HG03064 (cell line): ENCODE results near the gene ANXA8.
"Not testable (repeated sequence)": the region's sequence is repeated elsewhere in the genome, so short reads cannot be mapped to it uniquely, and the experiment has no call there.

ENCODE experiments used
- ATAC-seq: cut with Tn5 transposase; IDR thresholded peaks from one replicate; pipeline ENCODE4 v1.9.1; 2021; ENCODE audit warnings: low read depth; ENCODE audit not compliant: unreplicated experiment

The ANXA8 gene, protein sequence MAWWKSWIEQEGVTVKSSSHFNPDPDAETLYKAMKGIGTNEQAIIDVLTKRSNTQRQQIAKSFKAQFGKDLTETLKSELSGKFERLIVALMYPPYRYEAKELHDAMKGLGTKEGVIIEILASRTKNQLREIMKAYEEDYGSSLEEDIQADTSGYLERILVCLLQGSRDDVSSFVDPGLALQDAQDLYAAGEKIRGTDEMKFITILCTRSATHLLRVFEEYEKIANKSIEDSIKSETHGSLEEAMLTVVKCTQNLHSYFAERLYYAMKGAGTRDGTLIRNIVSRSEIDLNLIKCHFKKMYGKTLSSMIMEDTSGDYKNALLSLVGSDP

DNA sequence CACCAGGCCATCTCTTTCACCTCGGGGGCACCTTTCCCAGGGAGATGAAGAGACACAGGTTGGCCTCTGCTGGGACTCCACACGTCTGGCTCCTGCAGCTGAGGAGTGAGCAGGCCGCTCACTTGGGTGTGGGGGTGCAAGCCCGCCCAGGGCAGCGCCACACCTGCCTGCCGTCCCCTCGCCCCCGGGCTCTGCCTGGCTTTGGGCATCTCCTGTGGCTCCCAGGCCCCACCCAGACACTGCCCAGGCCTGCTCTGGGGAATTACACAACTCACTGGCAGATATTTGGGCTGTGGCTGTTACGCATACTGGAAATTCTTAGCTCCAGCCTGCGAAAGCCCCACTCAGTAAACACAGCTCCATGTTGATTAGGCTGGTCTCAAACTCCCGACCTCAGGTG lies at the start of gene ANXA8:
Gene ANXA8 (minus strand): TSS at position 193 of the 400 bp plus-strand sequence. CDS start 182 bp downstream, at position 11.
- not testable (repeated sequence) for ATAC-seq

DNA sequence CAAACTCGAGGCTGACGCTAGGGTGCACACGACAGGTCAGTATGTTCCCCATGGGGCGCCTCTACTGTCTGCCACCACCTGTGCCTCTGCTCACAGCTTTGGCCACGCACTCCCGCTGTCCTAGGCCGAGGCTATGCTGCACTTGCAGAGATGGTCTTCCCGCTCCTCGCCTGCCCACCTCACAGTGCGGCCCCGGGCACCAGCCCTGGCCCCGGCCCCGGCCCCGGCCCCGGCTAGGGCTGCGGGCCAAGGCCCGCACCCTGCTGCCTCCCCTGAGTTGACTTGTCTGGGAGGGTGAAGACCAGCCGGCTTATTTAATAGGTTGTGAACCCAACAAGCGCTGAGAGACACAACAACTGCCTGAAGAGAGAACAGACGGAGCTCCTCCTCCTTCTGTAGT lies 39.6 kb upstream of the ANXA8 start, which contains the start of gene AGAP9:
Gene AGAP9 (minus strand): TSS at position 164 of the 400 bp plus-strand sequence. CDS start 112 bp downstream, at position 52.
- not testable (repeated sequence) for ATAC-seq

DNA sequence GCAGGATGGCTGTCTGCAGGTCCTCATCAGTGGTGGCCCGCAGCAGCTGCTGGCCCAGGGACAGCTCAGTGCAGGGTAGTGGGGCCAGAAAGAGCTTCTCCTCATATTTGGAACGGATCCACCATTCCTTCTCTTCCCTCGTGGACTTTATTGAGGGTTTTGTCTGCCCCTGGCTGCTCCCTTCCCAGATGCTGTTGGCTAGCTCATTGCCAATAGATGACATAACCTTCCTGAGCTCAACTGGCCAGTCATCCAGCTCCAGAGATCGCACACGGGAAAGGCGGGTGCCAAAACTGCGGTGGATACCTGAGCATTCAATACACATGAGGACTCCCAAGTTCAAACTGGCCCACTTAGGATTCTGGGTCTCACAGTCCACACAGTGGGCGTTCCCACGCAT lies 18.4 kb upstream of the ANXA8 start:
- ATAC-seq = not testable (repeated sequence)

DNA sequence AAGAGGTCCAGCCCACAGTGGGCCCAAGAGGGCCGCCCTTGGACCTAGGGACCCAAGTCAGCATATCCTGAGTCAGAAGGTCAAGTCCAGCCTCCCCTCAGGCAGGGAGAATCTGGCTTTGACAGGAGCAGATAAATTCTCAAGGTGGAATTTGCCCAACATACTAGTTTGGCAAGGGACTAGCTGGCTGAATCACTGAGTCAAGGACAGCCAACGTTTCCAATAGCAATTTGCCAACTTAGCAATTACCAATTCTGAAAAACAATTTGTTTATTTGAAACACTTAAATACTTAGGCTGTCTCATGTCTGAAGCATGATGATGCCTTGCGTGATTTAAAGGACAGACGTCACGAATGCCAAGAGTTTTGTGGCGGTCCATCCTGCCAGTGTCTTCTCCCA lies 10.3 kb upstream of the ANXA8 start:
- not testable (repeated sequence) for ATAC-seq

DNA sequence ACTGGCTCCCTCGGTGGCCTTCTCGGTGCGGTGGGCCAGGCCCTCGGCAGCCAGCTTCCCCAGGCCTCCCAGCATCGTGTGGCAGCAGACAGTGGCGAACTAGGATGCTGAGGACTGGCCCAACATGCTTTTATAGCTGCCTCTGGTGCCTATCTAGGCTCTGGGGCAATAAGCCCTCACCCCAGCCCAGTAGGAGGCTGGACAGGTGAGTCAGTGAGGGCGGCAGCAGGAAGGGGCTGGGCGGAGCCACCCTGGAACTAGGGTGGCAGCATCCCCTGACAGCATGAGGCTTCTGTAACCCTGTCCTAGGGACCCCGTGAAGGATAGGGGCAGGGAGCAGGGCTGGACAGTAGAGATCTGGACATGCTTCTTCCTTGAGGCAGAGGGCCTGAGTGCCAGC lies 7.7 kb upstream of the ANXA8 start, which contains the start of gene FAM25G:
Gene FAM25G (minus strand): TSS at position 101 of the 400 bp plus-strand sequence. CDS start 26 bp downstream, at position 75.
- not testable (repeated sequence) for ATAC-seq

DNA sequence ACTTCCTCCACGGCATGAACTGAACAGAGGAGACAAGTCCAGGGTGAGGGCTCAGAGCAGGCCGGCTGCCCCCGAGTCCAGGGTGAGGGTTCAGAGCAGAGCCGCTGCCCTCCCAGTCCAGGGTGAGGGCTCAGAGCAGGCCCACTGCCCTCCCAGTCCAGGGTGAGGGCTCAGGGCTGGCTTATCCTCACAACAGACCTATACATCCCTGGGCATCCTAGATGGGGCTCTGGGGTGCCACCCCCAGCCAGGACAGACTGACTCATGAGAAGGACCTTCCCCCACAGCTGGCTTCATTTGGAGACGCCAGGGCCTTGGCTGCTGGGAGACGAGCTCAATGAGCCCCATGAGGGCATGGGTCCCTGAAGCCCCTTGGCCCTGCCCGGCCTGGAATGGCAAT lies 5.7 kb upstream of the ANXA8 start:
- ATAC-seq = not testable (repeated sequence)

DNA sequence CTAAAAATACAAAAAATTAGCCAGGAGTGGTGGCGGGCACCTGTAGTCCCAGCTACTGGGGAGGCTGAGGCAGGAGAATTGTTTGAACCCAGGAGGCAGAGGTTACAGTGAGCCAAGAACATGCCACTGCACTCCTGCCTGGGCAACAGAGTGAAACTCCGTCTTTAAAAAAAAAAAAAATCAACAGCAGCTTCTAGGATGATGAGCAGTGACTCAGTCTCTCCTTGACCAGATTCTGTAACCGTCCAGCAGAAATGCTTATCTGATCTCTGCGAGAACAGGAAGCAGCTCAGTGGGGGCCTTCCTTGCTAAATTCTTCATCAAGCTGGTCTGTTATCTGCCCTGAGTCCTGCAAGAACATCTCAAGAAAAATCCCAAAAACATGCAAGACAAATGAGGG lies 2.0 kb upstream of the ANXA8 start:
- ATAC-seq = not testable (repeated sequence)

DNA sequence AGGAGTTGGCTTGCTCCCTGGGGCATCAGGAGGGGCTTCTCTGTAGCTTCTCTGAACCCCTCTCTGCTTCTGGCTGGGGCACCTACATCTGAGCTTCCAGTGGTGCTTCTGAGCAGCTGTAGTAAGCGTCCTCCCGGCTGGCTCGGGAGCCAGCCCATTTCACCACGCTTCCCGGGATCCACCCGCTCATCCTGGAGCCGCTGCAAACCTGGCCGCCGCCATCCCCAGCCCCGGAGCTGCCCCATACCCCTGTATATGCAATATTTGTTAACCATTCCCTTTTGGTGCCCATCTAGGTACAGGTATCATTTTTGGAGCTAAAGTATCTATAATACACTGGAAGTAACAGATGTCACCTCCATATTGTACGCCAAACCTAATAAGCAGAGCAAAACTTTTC lies 871 bp upstream of the ANXA8 start:
- not testable (repeated sequence) for ATAC-seq

DNA sequence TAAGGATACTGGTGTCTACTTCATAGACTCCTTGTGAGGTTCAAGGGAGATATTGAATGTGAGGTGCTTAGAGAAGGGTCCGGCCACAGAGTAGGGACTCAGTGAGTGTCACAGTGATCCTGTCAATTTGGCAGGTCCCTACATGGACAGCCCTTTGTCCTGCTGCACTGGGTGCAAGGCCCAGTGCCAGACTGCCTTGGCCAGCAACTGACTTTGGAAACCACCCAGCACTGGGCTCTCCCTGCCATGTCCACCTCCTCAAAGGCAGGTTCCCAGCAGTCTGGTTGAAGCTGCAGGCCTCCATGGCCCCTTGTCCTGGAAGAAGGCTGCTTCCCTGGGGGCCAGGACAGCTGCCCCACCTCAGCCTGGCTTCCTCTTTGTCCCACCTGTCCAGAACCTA lies 1.5 kb downstream of the ANXA8 start:
- not testable (repeated sequence) for ATAC-seq

DNA sequence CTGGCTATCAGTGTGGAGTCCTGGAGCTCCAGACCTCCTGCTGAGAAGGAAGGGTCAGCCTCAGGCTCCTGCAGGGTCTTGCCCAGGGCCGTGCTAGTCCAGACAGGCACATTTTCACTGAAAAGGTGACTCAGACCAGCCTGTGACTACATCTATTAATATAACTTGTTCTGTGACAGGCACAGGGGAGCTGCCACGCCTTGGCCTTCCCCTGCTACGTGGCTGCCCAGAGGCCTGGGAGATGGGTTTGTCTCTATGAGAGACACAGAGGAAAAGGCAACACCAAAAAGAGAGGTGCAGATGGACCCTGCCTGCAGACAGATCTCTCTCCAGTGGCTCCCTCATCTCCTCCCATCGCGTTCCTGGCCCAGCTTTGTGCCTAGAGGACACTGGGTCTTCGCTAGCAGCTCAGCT lies 2.1 kb downstream of the ANXA8 start:
- ATAC-seq = not testable (repeated sequence)

DNA sequence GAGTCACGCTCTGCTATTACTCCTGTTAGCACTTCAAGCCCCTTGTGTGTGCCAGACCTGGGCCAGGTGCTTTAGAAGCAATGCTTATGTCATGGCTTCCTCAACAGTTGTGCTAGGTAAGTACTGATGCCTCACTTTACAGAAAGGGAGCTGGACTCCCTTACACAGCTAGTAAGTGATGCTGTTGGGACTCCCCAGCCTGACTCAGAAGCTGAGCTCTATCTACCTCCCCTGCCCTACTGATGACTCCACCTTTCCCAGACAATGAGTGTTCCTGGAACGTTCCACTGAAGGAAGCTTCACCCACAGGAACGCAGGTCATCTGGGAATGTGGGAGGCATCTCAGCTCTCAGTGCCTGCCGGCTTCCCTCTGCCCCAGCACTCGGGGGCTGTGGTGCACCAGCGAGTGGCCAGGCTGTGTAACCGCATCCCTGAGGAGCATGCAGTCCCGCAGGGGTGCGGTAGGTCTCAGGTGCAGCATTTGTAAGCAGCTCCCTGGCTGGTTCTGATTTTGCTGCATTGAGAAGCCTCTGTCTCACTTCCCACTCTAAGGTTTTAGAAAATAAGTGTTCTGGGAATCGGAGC lies 2.6 kb downstream of the ANXA8 start:
- not testable (repeated sequence) for ATAC-seq

DNA sequence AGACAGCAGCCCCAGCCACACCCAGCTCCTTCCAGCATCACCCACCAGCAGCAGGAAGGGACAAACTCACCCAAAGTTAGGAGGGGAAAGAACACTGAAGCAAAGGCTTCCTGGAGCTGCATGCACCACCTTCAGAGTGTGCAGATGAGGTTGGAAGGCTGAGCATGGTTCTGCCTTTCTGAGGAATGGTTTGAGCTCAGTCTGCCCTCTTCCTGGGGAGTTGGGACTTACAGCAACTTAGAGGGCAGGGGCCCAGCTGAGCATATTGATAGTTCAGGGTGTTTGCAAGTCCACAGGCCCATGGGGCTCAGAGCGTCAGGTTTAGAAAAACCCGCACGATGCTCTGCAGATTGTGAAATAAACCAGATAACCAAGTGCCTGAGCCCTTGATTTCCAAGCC lies 3.8 kb downstream of the ANXA8 start:
- not testable (repeated sequence) for ATAC-seq

DNA sequence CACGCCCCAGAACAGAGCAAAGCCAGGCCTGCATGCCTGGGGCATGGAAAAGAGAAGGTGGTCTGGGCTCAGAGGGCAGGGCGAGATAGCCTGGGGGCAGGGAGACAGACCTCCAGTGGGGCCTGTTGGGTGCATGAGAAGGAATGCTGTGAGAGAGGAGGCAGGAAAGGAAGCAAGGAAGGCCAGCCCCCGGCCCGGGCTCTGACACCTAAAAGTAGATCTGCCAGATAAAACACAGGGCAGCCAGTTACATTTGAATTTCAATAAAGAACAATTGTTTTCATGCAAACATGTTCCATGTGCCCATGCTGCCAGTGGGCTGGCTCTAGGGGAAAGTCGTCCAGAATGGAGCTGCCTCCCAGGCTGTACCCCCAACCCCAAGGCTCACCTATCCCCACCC lies 5.8 kb downstream of the ANXA8 start:
- ATAC-seq = not testable (repeated sequence)

DNA sequence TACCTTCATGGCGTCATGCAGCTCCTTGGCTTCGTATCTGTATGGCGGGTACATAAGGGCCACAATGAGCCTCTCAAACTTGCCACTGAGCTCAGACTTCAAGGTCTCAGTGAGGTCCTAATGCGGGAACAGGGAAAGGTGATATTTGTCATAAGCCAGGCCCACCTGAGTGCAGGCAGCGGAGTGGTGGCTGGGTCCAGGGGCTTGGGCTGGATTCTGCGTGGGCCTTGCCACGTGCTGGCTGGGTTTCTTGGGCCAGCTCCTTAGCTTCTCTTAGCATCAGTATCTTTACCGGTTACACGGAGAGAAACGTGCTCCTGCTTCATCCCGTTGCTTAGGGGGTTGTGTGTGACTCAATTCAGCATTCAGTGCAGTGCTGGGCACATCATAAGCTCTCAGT lies 6.8 kb downstream of the ANXA8 start:
- not testable (repeated sequence) for ATAC-seq

DNA sequence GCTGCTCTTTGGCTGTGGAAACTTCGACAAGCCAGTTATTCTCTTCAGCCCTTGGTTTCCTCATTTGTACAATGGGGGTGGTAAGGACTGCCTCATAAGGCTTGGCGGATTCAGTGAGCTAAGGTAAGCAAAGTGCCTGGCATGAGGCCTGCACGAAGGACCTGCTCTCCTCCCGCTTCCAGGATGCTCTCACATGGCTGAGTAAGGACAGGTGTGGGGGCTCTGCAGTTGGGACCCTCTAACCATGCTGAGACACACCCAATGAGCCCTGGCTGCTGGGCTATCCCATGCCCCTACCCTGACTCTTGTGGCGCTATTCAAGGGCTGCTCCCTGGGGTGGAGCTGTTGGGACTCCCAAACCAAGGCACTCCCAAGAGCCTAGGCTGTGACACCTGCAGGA lies 8.8 kb downstream of the ANXA8 start:
- ATAC-seq = not testable (repeated sequence)

DNA sequence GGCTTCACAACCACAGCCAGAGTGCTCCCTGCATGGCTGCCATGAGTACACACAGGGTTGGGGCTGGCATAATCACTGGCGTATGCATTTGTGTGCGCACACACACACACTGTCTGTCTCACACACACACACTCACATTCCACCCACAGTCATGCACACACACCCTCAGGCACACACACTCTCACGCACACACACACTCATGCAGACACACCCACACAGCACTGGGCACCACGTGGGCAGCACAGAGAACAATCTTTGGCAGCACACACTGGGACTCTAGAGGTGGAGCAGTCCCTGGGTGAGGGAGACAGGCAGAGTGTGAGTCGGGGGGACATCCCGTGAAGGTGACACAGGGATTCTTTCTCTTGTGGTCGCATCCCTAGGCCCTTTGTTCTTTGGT lies 10.4 kb downstream of the ANXA8 start:
- not testable (repeated sequence) for ATAC-seq

DNA sequence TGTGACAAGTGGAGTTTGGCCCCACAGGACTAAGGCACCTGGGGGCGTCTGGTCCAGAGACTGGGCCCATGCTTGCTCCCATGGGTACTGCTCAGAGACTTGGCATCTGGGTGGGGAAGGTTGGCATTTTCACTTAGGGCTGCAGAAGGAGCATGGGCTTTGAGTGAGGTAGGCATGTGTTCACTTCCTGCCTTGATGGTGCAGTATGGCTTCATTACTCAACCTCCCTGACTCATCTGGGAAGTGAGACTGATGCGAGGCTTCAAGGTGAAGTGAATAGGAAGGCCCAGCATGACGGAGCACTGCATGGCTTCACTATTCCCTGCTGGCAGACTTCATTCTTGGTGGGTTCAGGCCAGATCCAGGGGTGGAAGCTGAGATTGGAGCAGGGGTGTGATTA lies 11.3 kb downstream of the ANXA8 start:
- peak; percentile 75 for ATAC-seq

DNA sequence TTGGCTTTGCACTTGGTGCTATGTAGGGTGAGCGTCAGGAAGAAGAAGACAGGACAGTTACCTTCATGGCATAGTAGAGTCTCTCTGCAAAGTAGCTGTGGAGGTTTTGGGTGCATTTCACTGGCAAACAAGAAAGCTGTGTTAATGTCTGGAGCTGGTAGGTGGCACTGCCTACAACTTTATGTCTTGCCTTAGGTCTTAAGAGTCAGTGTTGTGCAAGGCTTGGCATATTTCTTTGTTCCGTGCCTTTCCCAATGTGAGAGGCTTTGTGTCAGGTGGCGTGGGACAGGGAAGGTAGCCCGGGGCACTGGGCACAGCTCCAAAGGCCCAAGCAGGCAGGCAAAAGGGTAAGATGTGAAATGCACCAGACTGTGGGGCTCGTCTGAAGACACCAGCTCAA lies 11.8 kb downstream of the ANXA8 start:
- not testable (repeated sequence) for ATAC-seq

DNA sequence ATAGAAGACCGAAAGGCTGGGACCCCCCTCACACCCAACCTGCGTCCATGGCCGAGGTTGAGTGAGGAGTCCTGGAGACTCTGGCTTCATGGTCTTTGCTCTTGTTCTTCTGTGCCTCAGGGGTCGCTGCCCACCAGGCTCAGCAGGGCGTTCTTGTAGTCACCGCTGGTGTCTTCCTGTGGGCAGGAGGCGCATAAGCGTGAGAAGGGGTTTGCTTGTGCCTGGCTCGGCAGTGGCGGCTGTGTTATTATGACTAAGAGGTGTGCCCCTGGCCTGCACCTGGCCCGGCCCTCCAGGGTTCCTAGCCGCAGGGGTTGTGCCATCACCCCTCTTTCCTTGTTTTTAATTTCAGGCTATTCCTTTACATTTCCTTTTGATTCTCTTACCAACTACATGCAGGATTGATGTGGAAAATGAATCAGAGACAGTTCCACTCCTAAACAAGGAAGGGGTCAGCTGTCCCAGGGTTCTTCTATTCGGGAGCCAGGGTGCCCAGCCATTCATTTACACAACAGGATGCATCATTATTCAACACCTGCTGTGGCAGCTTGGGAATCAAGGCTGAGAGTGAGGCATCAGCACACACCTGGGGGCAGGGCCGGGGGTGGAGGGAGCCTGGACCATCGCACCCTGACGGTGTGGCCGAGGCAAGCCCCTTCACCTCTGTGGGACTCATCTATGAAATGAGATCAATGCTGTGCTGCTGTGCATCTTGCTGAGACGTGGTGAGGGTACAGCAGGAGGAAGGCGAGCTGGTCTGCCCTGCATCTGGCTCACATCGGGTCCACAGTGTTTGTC lies 15.0 kb downstream of the ANXA8 start:
- ATAC-seq = not testable (repeated sequence)

DNA sequence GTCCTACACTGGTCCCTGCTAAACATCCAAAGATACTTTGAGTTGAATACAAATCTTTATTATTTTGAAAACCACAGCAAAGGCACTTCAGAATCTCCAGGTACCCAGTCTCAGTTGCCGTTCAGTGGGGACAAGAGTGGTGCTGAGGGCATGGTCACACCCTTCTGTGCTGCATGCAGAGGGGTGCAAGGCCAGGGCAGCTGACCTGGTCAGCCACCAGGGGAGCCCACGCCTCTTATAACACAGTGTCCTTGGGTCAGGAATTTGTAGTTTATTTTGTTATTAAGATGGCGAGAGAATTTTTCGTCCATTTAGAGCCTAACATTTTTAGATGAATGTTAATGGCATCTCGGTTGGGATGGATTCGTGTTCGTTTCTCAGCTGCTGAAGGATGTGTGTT lies 16.0 kb downstream of the ANXA8 start:
- not testable (repeated sequence) for ATAC-seq

DNA sequence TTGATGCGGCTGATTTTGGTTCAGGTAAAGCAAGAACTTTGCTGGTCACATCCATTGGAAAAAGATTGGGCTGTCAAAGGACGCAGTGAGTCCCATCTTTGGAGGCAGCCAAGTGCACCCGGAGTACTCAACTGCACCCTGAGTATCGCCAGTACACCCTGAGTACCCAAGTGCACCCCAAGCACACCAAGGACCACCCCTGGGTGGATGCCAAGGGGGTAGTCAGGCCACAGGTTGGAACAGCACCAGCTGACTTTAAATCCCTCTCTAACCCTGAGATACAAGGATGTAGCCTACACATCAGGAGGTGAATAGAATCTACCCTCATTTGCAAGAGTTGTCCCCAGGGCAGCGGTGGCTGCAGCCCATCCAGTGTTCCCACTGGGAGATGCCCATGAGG lies 16.5 kb downstream of the ANXA8 start:
- not testable (repeated sequence) for ATAC-seq
